Measurements from ENCODE around the gene INKA1.

DNA sequence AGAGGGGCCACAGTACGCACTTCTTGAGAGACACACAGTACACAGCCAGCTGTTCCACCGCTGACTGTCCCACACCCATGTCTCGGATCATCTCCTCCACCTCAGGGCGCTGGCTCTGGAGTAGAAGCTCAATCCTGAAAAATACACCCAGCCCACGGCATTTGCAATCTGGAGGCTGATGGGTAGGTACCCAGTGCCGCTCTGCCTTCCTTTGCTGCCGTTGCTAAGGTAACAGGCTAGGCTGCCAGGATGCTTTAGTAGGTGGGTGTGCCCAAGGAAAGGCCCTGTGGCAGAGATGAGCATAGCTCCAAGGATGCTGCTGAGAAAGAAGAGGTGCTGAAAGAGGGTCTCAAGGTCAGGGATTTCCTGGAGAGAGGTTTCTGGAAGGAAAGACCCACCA is 38.7 kb downstream of the INKA1 start:
- TF ChIP-seq, protein P1, sequence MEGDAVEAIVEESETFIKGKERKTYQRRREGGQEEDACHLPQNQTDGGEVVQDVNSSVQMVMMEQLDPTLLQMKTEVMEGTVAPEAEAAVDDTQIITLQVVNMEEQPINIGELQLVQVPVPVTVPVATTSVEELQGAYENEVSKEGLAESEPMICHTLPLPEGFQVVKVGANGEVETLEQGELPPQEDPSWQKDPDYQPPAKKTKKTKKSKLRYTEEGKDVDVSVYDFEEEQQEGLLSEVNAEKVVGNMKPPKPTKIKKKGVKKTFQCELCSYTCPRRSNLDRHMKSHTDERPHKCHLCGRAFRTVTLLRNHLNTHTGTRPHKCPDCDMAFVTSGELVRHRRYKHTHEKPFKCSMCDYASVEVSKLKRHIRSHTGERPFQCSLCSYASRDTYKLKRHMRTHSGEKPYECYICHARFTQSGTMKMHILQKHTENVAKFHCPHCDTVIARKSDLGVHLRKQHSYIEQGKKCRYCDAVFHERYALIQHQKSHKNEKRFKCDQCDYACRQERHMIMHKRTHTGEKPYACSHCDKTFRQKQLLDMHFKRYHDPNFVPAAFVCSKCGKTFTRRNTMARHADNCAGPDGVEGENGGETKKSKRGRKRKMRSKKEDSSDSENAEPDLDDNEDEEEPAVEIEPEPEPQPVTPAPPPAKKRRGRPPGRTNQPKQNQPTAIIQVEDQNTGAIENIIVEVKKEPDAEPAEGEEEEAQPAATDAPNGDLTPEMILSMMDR (IDR thresholded peaks at IDR 0.05), result no peak
- TF ChIP-seq POLR2A (IDR thresholded peaks at IDR 0.05) (no peak), POLR2AphosphoS5 (IDR thresholded peaks at IDR 0.05; ENCODE audit: insufficient read depth in 1 of 2, low read depth in 1 of 2) (no peak)

All from vagina (tissue), 2 donors.